Activated CD8-positive, alpha-beta T cell treated with anti-CD3 and anti-CD28 coated beads for 36 hours (primary cell): ENCODE results near the gene PPP2CA. TPM values are rescaled to one million over a fixed set of nuclear protein-coding genes. Genes with fewer than 3 reads are reported as not detected.
A peak's percentile ranks its signal among the peaks of the same experiment; 100 is the strongest.
"Not testable (repeated sequence)": the region's sequence is repeated elsewhere in the genome, so short reads cannot be mapped to it uniquely, and the experiment has no call there.

ENCODE experiments used
- ATAC-seq: fragments of 200-7000 bp; cut with Tn5 transposase; one replicate; pipeline ENCODE4 v1.10.0; 2021; ENCODE audit warnings: mild to moderate bottlenecking, moderate library complexity
- CTCF ChIA-PET: fragments of 350-600 bp; sonication (Branson Sonifier 250); formaldehyde crosslinking; loops from one replicate; lab custom pipeline; 2021; ENCODE audit warnings: antibody characterized with exemption; lab: Charles Lee
- POLR2A ChIA-PET: fragments of 350-600 bp; sonication (Branson Sonifier 250); formaldehyde crosslinking; loops from one replicate; lab custom pipeline; 2021; ENCODE audit warnings: antibody characterized with exemption; lab: Charles Lee
- DNase-seq: peaks from one replicate; pipeline ENCODE4 v3.0.0-alpha.2; 2020
- H3K27ac Mint-ChIP-seq: one replicate; pipeline ENCODE4 v1.8.0; 2021; ENCODE audit warnings: mild to moderate bottlenecking, mixed read lengths
- H3K27me3 Mint-ChIP-seq: one replicate; pipeline ENCODE4 v1.8.0; 2021; ENCODE audit warnings: mixed read lengths
- H3K36me3 Mint-ChIP-seq: one replicate; pipeline ENCODE4 v1.8.0; 2021; ENCODE audit warnings: low read depth, mixed read lengths
- H3K4me1 Mint-ChIP-seq: one replicate; pipeline ENCODE4 v1.8.0; 2021; ENCODE audit warnings: low read depth, mixed read lengths
- H3K4me3 Mint-ChIP-seq: one replicate; pipeline ENCODE4 v1.8.0; 2021; ENCODE audit warnings: mild to moderate bottlenecking, moderate library complexity, mixed read lengths
- H3K9me3 Mint-ChIP-seq: one replicate; pipeline ENCODE4 v1.8.0; 2021; ENCODE audit warnings: mixed read lengths
- CTCF ChIP-seq: fragments of 200-600 bp; IDR thresholded peaks from one replicate; pipeline ENCODE4 v1.8.0; 2022; ENCODE audit warnings: antibody characterized with exemption, mild to moderate bottlenecking
- intact Hi-C: fragments of 100-400 bp; cut with micrococcal nuclease; formaldehyde crosslinking; loops from one replicate; pipeline ENCODE4 v1.10.0; 2022
- total RNA-seq, 2 experiments: library from RNA; stranded (reverse); gene quantifications; one replicate each; pipeline ENCODE4 v1.2.3, GENCODE V29; 2021

Gene PPP2CA
- total RNA-seq, 2 experiments from 2014 or later = 147 to 153 TPM

- POLR2A ChIA-PET = interaction anchor here (1.5 to 5.5 kb wide), 3 partner anchors 9 to 14 kb away, joined by 6 to 43 read pairs (median 22); partner anchors contain the start of gene SKP1
- Mint-ChIP-seq H3K27ac (no peak overlapping the region), H3K36me3 (peaks cover 65% of the 10 kb centered on the region), H3K4me1 (peaks cover 40% of the 10 kb centered on the region), H3K9me3 (peaks cover 5% of the 10 kb centered on the region), H3K27me3 (no peaks in the 10 kb centered on the region), H3K4me3 (no peak overlapping the region)
- intact Hi-C loops = no loop called here
- CTCF ChIA-PET = interaction anchor here (1.1 to 8.7 kb wide), 5 partner anchors 10 to 60 kb away, joined by 4 to 43 read pairs (median 7); no protein-coding TSS in a partner anchor
- TF ChIP-seq CTCF = no peak
- DNase-seq (no peak), ATAC-seq (no peak)
Observed at GRCh38 chr5:134162592-134162991, 63.3 kb downstream of the PPP2CA start.

- intact Hi-C loops = no loop called here
- ChIA-PET CTCF (interaction anchor here (1.1 to 8.7 kb wide), 10 partner anchors 9 to 142 kb away, joined by 3 to 43 read pairs (median 6); no protein-coding TSS in a partner anchor), POLR2A (interaction anchor here (0.8 to 5.5 kb wide), 5 partner anchors 10 to 21 kb away, joined by 3 to 43 read pairs (median 6); partner anchors contain the start of gene SKP1)
- Mint-ChIP-seq H3K27ac (peak overlapping the region; percentile 69), H3K4me3 (no peak overlapping the region), H3K4me1 (peaks cover 39% of the 10 kb centered on the region), H3K36me3 (peaks cover 61% of the 10 kb centered on the region), H3K9me3 (peaks cover 5% of the 10 kb centered on the region), H3K27me3 (no peaks in the 10 kb centered on the region)
- TF ChIP-seq CTCF = no peak
- ATAC-seq (peak; percentile 42), DNase-seq (no peak)
Observed at GRCh38 chr5:134161513-134162395, 64.1 kb downstream of the PPP2CA start.

- Mint-ChIP-seq H3K4me3 (no peak overlapping the region), H3K27me3 (no peaks in the 10 kb centered on the region), H3K9me3 (no peaks in the 10 kb centered on the region), H3K4me1 (peaks cover 72% of the 10 kb centered on the region), H3K27ac (peak overlapping the region; percentile 4), H3K36me3 (peaks cover 66% of the 10 kb centered on the region)
- POLR2A ChIA-PET = interaction anchor here (0.7 to 5.8 kb wide), 8 partner anchors 7 to 272 kb away, joined by 3 to 42 read pairs (median 4); partner anchors contain the start of gene SKP1
- ATAC-seq = no peak
- TF ChIP-seq CTCF = no peak
- CTCF ChIA-PET = interaction anchor here (1.2 to 38.2 kb wide), 4 partner anchors 7 to 111 kb away, joined by 5 to 1049 read pairs (median 58); no protein-coding TSS in a partner anchor
- DNase-seq = no peak
- intact Hi-C loops = no loop called here
Observed at GRCh38 chr5:134153657-134154056, 72.2 kb downstream of the PPP2CA start.

GRCh38 chr5:134153241-134153640 lies 72.6 kb downstream of the PPP2CA start:
- Mint-ChIP-seq H3K4me1 (peaks cover 70% of the 10 kb centered on the region), H3K36me3 (peaks cover 65% of the 10 kb centered on the region), H3K27ac (peak overlapping the region; percentile 62), H3K4me3 (no peak overlapping the region), H3K27me3 (no peaks in the 10 kb centered on the region), H3K9me3 (no peaks in the 10 kb centered on the region)
- no peak for TF ChIP-seq CTCF
- intact Hi-C loops = no loop called here
- CTCF ChIA-PET = interaction anchor here (1.0 to 38.2 kb wide), 6 partner anchors 7 to 127 kb away, joined by 3 to 1049 read pairs (median 10); no protein-coding TSS in a partner anchor
- POLR2A ChIA-PET = interaction anchor here (0.5 to 5.8 kb wide), 13 partner anchors 8 to 1837 kb away, joined by 3 to 42 read pairs (median 3); partner anchors contain the start of gene SKP1
- DNase-seq (no peak), ATAC-seq (no peak)

GRCh38 chr5:134152173-134152832 lies 73.6 kb downstream of the PPP2CA start:
- ATAC-seq = peak; percentile 9
- POLR2A ChIA-PET = interaction anchor here (0.6 to 5.8 kb wide), 9 partner anchors 9 to 146 kb away, joined by 3 to 42 read pairs (median 3); partner anchors contain the start of gene SKP1
- intact Hi-C loops, H3K9me3 Mint-ChIP-seq, H3K4me3 Mint-ChIP-seq, DNase-seq, H3K27me3 Mint-ChIP-seq: not testable (repeated sequence)
- CTCF ChIA-PET = interaction anchor here (1.0 to 38.2 kb wide), 5 partner anchors 10 to 126 kb away, joined by 3 to 1049 read pairs (median 5); no protein-coding TSS in a partner anchor
- Mint-ChIP-seq H3K4me1 (peaks cover 63% of the 10 kb centered on the region), H3K27ac (peak overlapping the region; percentile 62), H3K36me3 (peaks cover 59% of the 10 kb centered on the region)
